Mucosa of stomach (tissue), 1 donor: Measurements from ENCODE around the gene TEX2.
"Not testable (repeated sequence)": the region's sequence is repeated elsewhere in the genome, so short reads cannot be mapped to it uniquely, and the experiment has no call there.

Experiments used
- H3K27me3 ChIP-seq: one replicate; pipeline ENCODE4 v1.7.0; 2013; ENCODE audit warnings: mild to moderate bottlenecking, low read length; ENCODE audit not compliant: control insufficient read depth, insufficient read depth
- H3K36me3 ChIP-seq: one replicate; pipeline ENCODE4 v1.7.0; 2013; ENCODE audit warnings: low read length; ENCODE audit not compliant: control insufficient read depth, insufficient read depth
- H3K4me1 ChIP-seq: one replicate; pipeline ENCODE4 v1.7.0; 2013; ENCODE audit warnings: mild to moderate bottlenecking, low read length; ENCODE audit not compliant: control insufficient read depth, insufficient read depth
- H3K4me3 ChIP-seq: one replicate; pipeline ENCODE4 v1.7.0; 2013; ENCODE audit warnings: low read length
- H3K9ac ChIP-seq: one replicate; pipeline ENCODE4 v1.7.0; 2013; ENCODE audit warnings: mild to moderate bottlenecking, low read length, moderate library complexity
- H3K9me3 ChIP-seq: one replicate; pipeline ENCODE4 v1.7.0; 2013; ENCODE audit warnings: mild to moderate bottlenecking, low read length, moderate library complexity; ENCODE audit not compliant: control insufficient read depth
- donor health status: Pancreatic carcinoma.

The TEX2 gene

GRCh38 chr17:64216338-64217248 is 46.5 kb downstream of the TEX2 start:
- Histone ChIP-seq H3K4me3 (no peak overlapping the region), H3K27me3 (no peaks in the 10 kb centered on the region), H3K9me3 (no peaks in the 10 kb centered on the region), H3K9ac (peak overlapping the region; percentile 23), H3K36me3 (no peaks in the 10 kb centered on the region), H3K4me1 (peaks cover 23% of the 10 kb centered on the region)

GRCh38 chr17:64216000-64216337 is 47.1 kb downstream of the TEX2 start:
- Histone ChIP-seq H3K27me3 (no peaks in the 10 kb centered on the region), H3K4me3 (no peak overlapping the region), H3K4me1 (peaks cover 23% of the 10 kb centered on the region), H3K9me3 (no peaks in the 10 kb centered on the region), H3K9ac (peak overlapping the region; percentile 23), H3K36me3 (no peaks in the 10 kb centered on the region)

DNA sequence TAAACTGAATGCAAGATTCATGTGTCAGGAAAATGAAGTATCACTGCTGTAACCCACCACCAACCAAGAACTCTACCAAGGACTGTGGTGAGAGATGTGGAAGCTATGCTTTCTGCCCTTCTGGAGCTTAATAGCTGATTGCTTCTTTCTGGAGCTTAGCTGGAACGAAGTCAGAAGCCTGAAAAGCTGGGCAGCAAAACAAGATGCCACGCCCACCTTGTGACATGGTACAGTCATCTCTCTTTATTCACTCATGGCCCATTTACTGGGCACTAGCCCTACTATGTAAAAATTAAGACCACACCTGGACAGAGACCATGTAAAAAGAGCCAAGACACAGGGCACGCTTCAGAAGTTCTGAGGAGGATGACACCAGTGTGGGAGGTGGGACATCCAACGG is 48.1 kb downstream of the TEX2 start:
- peaks cover 23% of the 10 kb centered on the region for H3K4me1 ChIP-seq
- no peaks in the 10 kb centered on the region for H3K27me3 ChIP-seq
- H3K9ac ChIP-seq: no peak overlapping the region
- no peaks in the 10 kb centered on the region for H3K36me3 ChIP-seq
- no peak overlapping the region for H3K4me3 ChIP-seq
- H3K9me3 ChIP-seq: no peaks in the 10 kb centered on the region

- no peak overlapping the region for H3K4me3 ChIP-seq
- H3K9ac ChIP-seq: no peak overlapping the region
- H3K9me3 ChIP-seq: no peaks in the 10 kb centered on the region
- peaks cover 19% of the 10 kb centered on the region for H3K4me1 ChIP-seq
- H3K36me3 ChIP-seq: no peaks in the 10 kb centered on the region
- no peaks in the 10 kb centered on the region for H3K27me3 ChIP-seq
These were observed 48.9 kb downstream of the TEX2 start for GRCh38 chr17:64213995-64214811.

DNA sequence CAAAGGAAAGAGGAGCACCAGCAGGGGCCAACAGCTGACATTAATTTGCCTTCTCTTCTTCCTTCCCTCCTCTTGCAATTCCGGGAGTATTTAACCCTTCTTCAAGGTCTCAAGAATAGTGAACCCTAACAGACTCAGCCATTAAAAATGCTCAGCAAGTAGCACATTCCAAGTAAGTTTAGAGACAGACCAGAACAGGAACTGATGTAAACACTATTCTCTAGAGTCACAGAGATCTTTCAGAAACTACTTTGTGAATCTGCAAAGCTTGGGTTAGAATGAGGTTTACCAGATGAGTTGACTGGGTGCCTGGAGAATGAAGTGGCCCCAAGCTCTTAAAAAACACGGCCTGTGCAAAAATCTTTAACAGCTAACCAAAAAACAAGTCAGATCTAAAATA is 50.9 kb downstream of the TEX2 start:
- Histone ChIP-seq H3K4me3 (no peak overlapping the region), H3K9me3 (no peaks in the 10 kb centered on the region), H3K36me3 (no peaks in the 10 kb centered on the region), H3K4me1 (peaks cover 13% of the 10 kb centered on the region), H3K27me3 (no peaks in the 10 kb centered on the region), H3K9ac (no peak overlapping the region)

- no peaks in the 10 kb centered on the region for H3K36me3 ChIP-seq
- H3K4me3 ChIP-seq: no peak overlapping the region
- no peaks in the 10 kb centered on the region for H3K4me1 ChIP-seq
- no peaks in the 10 kb centered on the region for H3K9me3 ChIP-seq
- no peaks in the 10 kb centered on the region for H3K27me3 ChIP-seq
- no peak overlapping the region for H3K9ac ChIP-seq
These were observed 53.1 kb downstream of the TEX2 start for GRCh38 chr17:64209983-64210382.

GRCh38 chr17:64209356-64209941 is 53.6 kb downstream of the TEX2 start:
- Histone ChIP-seq H3K9me3 (no peaks in the 10 kb centered on the region), H3K36me3 (no peaks in the 10 kb centered on the region), H3K4me3 (no peak overlapping the region), H3K27me3 (no peaks in the 10 kb centered on the region), H3K4me1 (no peaks in the 10 kb centered on the region), H3K9ac (no peak overlapping the region)

DNA sequence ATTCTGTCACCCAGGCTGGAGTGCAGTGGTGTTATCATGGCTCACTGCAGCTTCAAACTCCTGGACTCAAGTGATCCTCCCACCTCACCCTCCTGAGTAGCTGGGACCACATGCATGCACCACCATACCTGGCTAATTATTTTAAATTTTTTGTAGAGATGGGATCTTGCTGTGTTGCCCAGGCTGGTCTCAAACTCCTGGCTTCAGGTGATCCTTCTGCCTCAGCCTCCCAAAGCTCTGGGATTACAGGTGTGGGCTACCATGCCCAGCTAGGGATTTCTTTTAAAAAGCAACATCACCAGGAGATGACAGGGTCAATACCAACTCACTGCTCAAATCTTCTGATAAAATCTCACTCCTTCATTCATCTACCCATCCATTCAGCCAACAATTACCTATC is 54.4 kb downstream of the TEX2 start:
- H3K27me3 ChIP-seq, H3K9ac ChIP-seq, H3K9me3 ChIP-seq, H3K4me1 ChIP-seq, H3K36me3 ChIP-seq, H3K4me3 ChIP-seq: not testable (repeated sequence)

DNA sequence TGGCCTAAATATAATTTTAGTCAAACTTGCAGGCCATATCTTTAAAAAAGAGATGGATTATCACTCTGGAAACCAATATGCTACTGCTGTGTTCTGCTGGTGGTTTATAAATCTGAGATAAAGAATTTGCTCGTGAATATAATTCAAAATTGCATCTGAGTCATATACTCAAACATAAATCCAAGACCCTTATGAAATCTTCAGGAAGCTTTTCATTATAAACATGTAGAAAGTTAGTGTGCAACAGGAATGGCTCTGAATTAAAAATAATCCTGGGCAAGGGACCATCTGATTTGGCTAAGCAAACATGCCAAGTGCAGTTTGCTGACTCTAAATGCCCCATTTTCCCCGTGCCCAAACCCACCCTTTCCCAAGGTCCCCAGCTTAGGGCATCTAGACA is 57.3 kb downstream of the TEX2 start:
- no peaks in the 10 kb centered on the region for H3K9me3 ChIP-seq
- peaks cover 4% of the 10 kb centered on the region for H3K4me1 ChIP-seq
- no peaks in the 10 kb centered on the region for H3K27me3 ChIP-seq
- H3K9ac ChIP-seq: no peak overlapping the region
- no peak overlapping the region for H3K4me3 ChIP-seq
- H3K36me3 ChIP-seq: no peaks in the 10 kb centered on the region

DNA sequence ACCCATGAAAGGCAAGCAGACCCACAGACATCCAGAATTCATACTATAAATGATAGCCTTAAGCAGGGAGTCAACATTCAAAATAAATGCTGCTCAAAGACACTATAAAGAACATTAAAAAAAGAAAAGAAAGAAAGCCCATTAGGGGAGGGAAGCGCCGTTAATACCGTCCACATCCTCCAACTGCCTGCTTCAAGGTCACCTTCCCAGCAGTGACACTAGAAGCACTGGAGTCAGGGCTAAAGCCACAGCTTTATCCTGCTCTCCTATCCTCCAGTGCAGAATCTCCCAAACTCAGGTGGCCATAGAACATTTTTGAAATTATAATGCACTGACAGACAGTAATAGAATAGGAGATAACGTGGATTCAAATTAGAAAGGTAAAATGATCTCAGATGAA is 59.4 kb downstream of the TEX2 start:
- Histone ChIP-seq H3K4me3 (no peak overlapping the region), H3K9ac (no peak overlapping the region), H3K27me3 (no peaks in the 10 kb centered on the region), H3K36me3 (no peaks in the 10 kb centered on the region), H3K9me3 (no peaks in the 10 kb centered on the region), H3K4me1 (peaks cover 11% of the 10 kb centered on the region)

DNA sequence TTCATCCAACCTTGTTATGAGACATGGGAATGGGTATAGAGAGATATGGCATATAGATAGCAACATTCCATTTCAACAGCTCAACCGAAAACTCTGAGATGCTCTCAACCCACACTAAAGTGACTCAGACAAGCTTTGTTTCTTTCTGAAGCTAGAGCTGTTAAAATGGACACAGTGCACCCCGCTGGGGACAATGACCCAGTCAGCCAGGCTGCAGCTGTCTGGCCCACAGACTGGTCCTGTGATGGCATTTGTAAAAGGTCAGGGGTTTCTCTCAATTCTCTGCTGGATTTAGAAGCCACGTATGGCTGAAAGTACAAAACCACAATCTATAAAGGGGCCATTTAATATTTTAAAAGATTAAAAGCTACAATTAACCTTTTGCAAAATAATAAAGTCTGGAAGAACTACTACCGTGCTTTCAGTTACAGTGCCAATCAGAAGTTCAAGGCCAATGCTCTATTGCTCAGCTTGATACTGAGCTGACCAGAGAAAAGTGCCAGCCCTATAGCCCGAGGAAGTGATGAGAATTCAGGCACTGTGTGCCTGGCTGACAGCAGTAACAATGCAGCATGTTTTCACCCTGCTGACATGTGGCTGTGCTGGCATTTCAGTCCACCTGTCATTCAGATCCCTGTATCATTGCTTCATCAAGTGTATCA is 60.2 kb downstream of the TEX2 start:
- Histone ChIP-seq H3K4me1 (peaks cover 11% of the 10 kb centered on the region), H3K27me3 (no peaks in the 10 kb centered on the region), H3K36me3 (no peaks in the 10 kb centered on the region), H3K9ac (no peak overlapping the region), H3K9me3 (no peaks in the 10 kb centered on the region), H3K4me3 (no peak overlapping the region)
